ENCODE measurements around the gene SWAP70. TPM values are rescaled to one million over a fixed set of nuclear protein-coding genes. Genes with fewer than 3 reads are reported as not detected.

Gene SWAP70
- total and polyA plus RNA-seq, 4 donors = 15.8 to 69.0 (median 47.1) TPM

GRCh38 chr11:9731256-9731655, 67.4 kb downstream of the SWAP70 start:
- H3K4me3 ChIP-seq (ENCODE audit: low read length in 2 of 2) = no peak overlapping the region
- H3K36me3 ChIP-seq (ENCODE audit: control insufficient read depth in 1 of 2, insufficient read depth in 2 of 2, low read length in 1 of 2) = peaks cover 0 to 6% of the 10 kb centered on the region in 2 donors
- no peak for ATAC-seq (ENCODE audit: low FRiP score)
- no peaks in the 10 kb centered on the region for H3K4me1 ChIP-seq (ENCODE audit: control insufficient read depth in 1 of 2, insufficient read depth in 2 of 2, low read length in 2 of 2)
- H3K27ac ChIP-seq (ENCODE audit: low read depth in 1 of 2, low read length in 2 of 2) = no peak overlapping the region
- H3K9me3 ChIP-seq (ENCODE audit: control insufficient read depth, low read length) = no peaks in the 10 kb centered on the region
- WGBS, 2 donors = 88 to 95% methylated on average over 1 of the region's 1 CpG
- intact Hi-C loops (cut with DNase I) = no loop called here
- no peak for DNase-seq
- no peaks in the 10 kb centered on the region for H3K27me3 ChIP-seq (ENCODE audit: control insufficient read depth in 1 of 2, insufficient read depth in 2 of 2, low read length in 1 of 2)

- WGBS, 2 donors = 80 to 84% methylated on average over 11 of the region's 11 CpGs
Measured at GRCh38 chr11:9732453-9732852, 68.6 kb downstream of the SWAP70 start.

GRCh38 chr11:9733212-9733611, 69.3 kb downstream of the SWAP70 start:
- no peak for DNase-seq
- no peak overlapping the region for H3K27ac ChIP-seq (ENCODE audit: low read depth in 1 of 2, low read length in 2 of 2)
- peaks cover 2% of the 10 kb centered on the region for H3K9me3 ChIP-seq (ENCODE audit: control insufficient read depth, low read length)
- H3K4me1 ChIP-seq (ENCODE audit: control insufficient read depth in 1 of 2, insufficient read depth in 2 of 2, low read length in 2 of 2) = no peaks in the 10 kb centered on the region
- H3K27me3 ChIP-seq (ENCODE audit: control insufficient read depth in 1 of 2, insufficient read depth in 2 of 2, low read length in 1 of 2) = no peaks in the 10 kb centered on the region
- intact Hi-C loops (cut with DNase I) = no loop called here
- H3K36me3 ChIP-seq (ENCODE audit: control insufficient read depth in 1 of 2, insufficient read depth in 2 of 2, low read length in 1 of 2) = peaks cover 0 to 8% of the 10 kb centered on the region in 2 donors
- WGBS, 2 donors = 94 to 97% methylated on average over 3 of the region's 3 CpGs
- no peak overlapping the region for H3K4me3 ChIP-seq (ENCODE audit: low read length in 2 of 2)
- no peak for ATAC-seq (ENCODE audit: low FRiP score)

More at GRCh38 chr11:9732453-9732852, 68.6 kb downstream of the SWAP70 start:
- H3K27me3 ChIP-seq (ENCODE audit: control insufficient read depth in 1 of 2, insufficient read depth in 2 of 2, low read length in 1 of 2) = no peaks in the 10 kb centered on the region
- no peak overlapping the region for H3K27ac ChIP-seq (ENCODE audit: low read depth in 1 of 2, low read length in 2 of 2)
- DNase-seq (no peak), ATAC-seq (ENCODE audit: low FRiP score) (no peak)
- no peaks in the 10 kb centered on the region for H3K9me3 ChIP-seq (ENCODE audit: control insufficient read depth, low read length)
- no peaks in the 10 kb centered on the region for H3K4me1 ChIP-seq (ENCODE audit: control insufficient read depth in 1 of 2, insufficient read depth in 2 of 2, low read length in 2 of 2)
- intact Hi-C loops (cut with DNase I) = no loop called here
- H3K4me3 ChIP-seq (ENCODE audit: low read length in 2 of 2) = no peak overlapping the region
- H3K36me3 ChIP-seq (ENCODE audit: control insufficient read depth in 1 of 2, insufficient read depth in 2 of 2, low read length in 1 of 2) = peaks cover 0 to 6% of the 10 kb centered on the region in 2 donors

- H3K4me3 ChIP-seq (ENCODE audit: low read length in 2 of 2) = no peak overlapping the region
- no peaks in the 10 kb centered on the region for H3K27me3 ChIP-seq (ENCODE audit: control insufficient read depth in 1 of 2, insufficient read depth in 2 of 2, low read length in 1 of 2)
- no peaks in the 10 kb centered on the region for H3K4me1 ChIP-seq (ENCODE audit: control insufficient read depth in 1 of 2, insufficient read depth in 2 of 2, low read length in 2 of 2)
- ATAC-seq (ENCODE audit: low FRiP score) (no peak), DNase-seq (no peak)
- H3K27ac ChIP-seq (ENCODE audit: low read depth in 1 of 2, low read length in 2 of 2) = no peak overlapping the region
- peaks cover 2% of the 10 kb centered on the region for H3K9me3 ChIP-seq (ENCODE audit: control insufficient read depth, low read length)
- peaks cover 0 to 11% of the 10 kb centered on the region in 2 donors for H3K36me3 ChIP-seq (ENCODE audit: control insufficient read depth in 1 of 2, insufficient read depth in 2 of 2, low read length in 1 of 2)
- intact Hi-C loops (cut with DNase I) = no loop called here
- 96 to 97% methylated on average over 3 of the region's 3 CpGs for WGBS, 2 donors
Measured at GRCh38 chr11:9735236-9735635, 71.4 kb downstream of the SWAP70 start.

- peaks cover 0 to 12% of the 10 kb centered on the region in 2 donors for H3K36me3 ChIP-seq (ENCODE audit: control insufficient read depth in 1 of 2, insufficient read depth in 2 of 2, low read length in 1 of 2)
Measured at GRCh38 chr11:9735919-9736318, 72.0 kb downstream of the SWAP70 start.

GRCh38 chr11:9736365-9736764, 72.5 kb downstream of the SWAP70 start:
- ATAC-seq (ENCODE audit: low FRiP score) (no peak), DNase-seq (no peak)
- Histone ChIP-seq H3K36me3 (ENCODE audit: control insufficient read depth in 1 of 2, insufficient read depth in 2 of 2, low read length in 1 of 2) (peaks cover 0 to 12% of the 10 kb centered on the region in 2 donors), H3K27me3 (ENCODE audit: control insufficient read depth in 1 of 2, insufficient read depth in 2 of 2, low read length in 1 of 2) (no peaks in the 10 kb centered on the region), H3K4me1 (ENCODE audit: control insufficient read depth in 1 of 2, insufficient read depth in 2 of 2, low read length in 2 of 2) (no peaks in the 10 kb centered on the region), H3K27ac (ENCODE audit: low read depth in 1 of 2, low read length in 2 of 2) (no peak overlapping the region), H3K9me3 (ENCODE audit: control insufficient read depth, low read length) (peaks cover 2% of the 10 kb centered on the region), H3K4me3 (ENCODE audit: low read length in 2 of 2) (no peak overlapping the region)
- intact Hi-C loops (cut with DNase I) = no loop called here
- 94 to 95% methylated on average over 2 of the region's 2 CpGs for WGBS, 2 donors

More at GRCh38 chr11:9735919-9736318, 72.0 kb downstream of the SWAP70 start:
- no peak overlapping the region for H3K4me3 ChIP-seq (ENCODE audit: low read length in 2 of 2)
- ATAC-seq (ENCODE audit: low FRiP score) (no peak), DNase-seq (no peak)
- H3K9me3 ChIP-seq (ENCODE audit: control insufficient read depth, low read length) = peaks cover 2% of the 10 kb centered on the region
- H3K27me3 ChIP-seq (ENCODE audit: control insufficient read depth in 1 of 2, insufficient read depth in 2 of 2, low read length in 1 of 2) = no peaks in the 10 kb centered on the region
- 95 to 98% methylated on average over 2 of the region's 2 CpGs for WGBS, 2 donors
- no peaks in the 10 kb centered on the region for H3K4me1 ChIP-seq (ENCODE audit: control insufficient read depth in 1 of 2, insufficient read depth in 2 of 2, low read length in 2 of 2)
- intact Hi-C loops (cut with DNase I) = no loop called here
- H3K27ac ChIP-seq (ENCODE audit: low read depth in 1 of 2, low read length in 2 of 2) = no peak overlapping the region

GRCh38 chr11:9738116-9738515, 74.2 kb downstream of the SWAP70 start:
- no peak overlapping the region for H3K27ac ChIP-seq (ENCODE audit: low read depth in 1 of 2, low read length in 2 of 2)
- WGBS, 2 donors = 46 to 48% methylated on average over 3 of the region's 3 CpGs
- ATAC-seq (ENCODE audit: low FRiP score) = no peak

GRCh38 chr11:9738707-9739106, 74.8 kb downstream of the SWAP70 start:
- Histone ChIP-seq H3K36me3 (ENCODE audit: control insufficient read depth in 1 of 2, insufficient read depth in 2 of 2, low read length in 1 of 2) (peaks cover 0 to 10% of the 10 kb centered on the region in 2 donors), H3K4me3 (ENCODE audit: low read length in 2 of 2) (no peak overlapping the region), H3K27ac (ENCODE audit: low read depth in 1 of 2, low read length in 2 of 2) (no peak overlapping the region), H3K4me1 (ENCODE audit: control insufficient read depth in 1 of 2, insufficient read depth in 2 of 2, low read length in 2 of 2) (no peaks in the 10 kb centered on the region), H3K27me3 (ENCODE audit: control insufficient read depth in 1 of 2, insufficient read depth in 2 of 2, low read length in 1 of 2) (no peaks in the 10 kb centered on the region), H3K9me3 (ENCODE audit: control insufficient read depth, low read length) (peaks cover 2% of the 10 kb centered on the region)
- ATAC-seq (ENCODE audit: low FRiP score) = no peak
- 93 to 100% methylated on average over 1 of the region's 1 CpG for WGBS, 2 donors
- DNase-seq = no peak
- intact Hi-C loops (cut with DNase I) = no loop called here

More at GRCh38 chr11:9738116-9738515, 74.2 kb downstream of the SWAP70 start:
- peaks cover 0 to 11% of the 10 kb centered on the region in 2 donors for H3K36me3 ChIP-seq (ENCODE audit: control insufficient read depth in 1 of 2, insufficient read depth in 2 of 2, low read length in 1 of 2)
- no peak overlapping the region for H3K4me3 ChIP-seq (ENCODE audit: low read length in 2 of 2)
- H3K27me3 ChIP-seq (ENCODE audit: control insufficient read depth in 1 of 2, insufficient read depth in 2 of 2, low read length in 1 of 2) = no peaks in the 10 kb centered on the region
- DNase-seq = peak in 1 of 2 donors; percentile 76
- intact Hi-C loops (cut with DNase I) = no loop called here
- no peaks in the 10 kb centered on the region for H3K4me1 ChIP-seq (ENCODE audit: control insufficient read depth in 1 of 2, insufficient read depth in 2 of 2, low read length in 2 of 2)
- H3K9me3 ChIP-seq (ENCODE audit: control insufficient read depth, low read length) = peaks cover 2% of the 10 kb centered on the region

- no peak overlapping the region for H3K4me3 ChIP-seq (ENCODE audit: low read length in 2 of 2)
- no peak overlapping the region for H3K27ac ChIP-seq (ENCODE audit: low read depth in 1 of 2, low read length in 2 of 2)
- peaks cover 0 to 10% of the 10 kb centered on the region in 2 donors for H3K36me3 ChIP-seq (ENCODE audit: control insufficient read depth in 1 of 2, insufficient read depth in 2 of 2, low read length in 1 of 2)
- WGBS, 2 donors = 81 to 86% methylated on average over 4 of the region's 4 CpGs
- no peak for DNase-seq
- H3K4me1 ChIP-seq (ENCODE audit: control insufficient read depth in 1 of 2, insufficient read depth in 2 of 2, low read length in 2 of 2) = no peaks in the 10 kb centered on the region
- H3K27me3 ChIP-seq (ENCODE audit: control insufficient read depth in 1 of 2, insufficient read depth in 2 of 2, low read length in 1 of 2) = no peaks in the 10 kb centered on the region
- peaks cover 2% of the 10 kb centered on the region for H3K9me3 ChIP-seq (ENCODE audit: control insufficient read depth, low read length)
- intact Hi-C loops (cut with DNase I) = no loop called here
- ATAC-seq (ENCODE audit: low FRiP score) = no peak
Measured at GRCh38 chr11:9739123-9739900, 75.4 kb downstream of the SWAP70 start.
